Upper lobe of left lung (tissue), 4 donors: ENCODE measurements around the gene ARHGEF10L.

Source experiments
- CTCF ChIP-seq, 6 experiments: fragments of 450-650 bp in 4 of 6; fragments of 200-600 bp in 2 of 6; sonication (generic) in 2 of 6; IDR thresholded peaks; one replicate each; pipeline ENCODE4 v1.5.1; 2016 to 2019; ENCODE audit warnings: antibody characterized with exemption in 6 of 6
- EP300 ChIP-seq, 4 donors: sonication (generic); formaldehyde crosslinking; IDR thresholded peaks; one replicate each; pipeline ENCODE4 v1.5.1; 2017; ENCODE audit warnings: antibody characterized with exemption in 4 of 4, control low read depth in 2 of 4
- POLR2A ChIP-seq, 4 donors: fragments of 450-650 bp; IDR thresholded peaks; one replicate each; pipeline ENCODE4 v1.5.1; 2016 to 2017; ENCODE audit warnings: antibody characterized with exemption in 4 of 4, mild to moderate bottlenecking in 2 of 4

- TF ChIP-seq CTCF (IDR thresholded peaks at IDR 0.05) (no peak), EP300 (IDR thresholded peaks at IDR 0.05) (no peak), POLR2A (IDR thresholded peaks at IDR 0.05) (no peak)
Measured at GRCh38 chr1:17584539-17584938, 45.0 kb downstream of the ARHGEF10L start.
